RWPE1 (cell line): ENCODE results near the gene TCL1A.
"Not testable (repeated sequence)": the region's sequence is repeated elsewhere in the genome, so short reads cannot be mapped to it uniquely, and the experiment has no call there.

Source experiments
- CTCF ChIA-PET: fragments of 350-600 bp; sonication (Branson Sonifier 250); formaldehyde crosslinking; extraction: SDS; loops from one replicate; lab custom pipeline; 2021; lab: Yijun Ruan, JAX
- POLR2A ChIA-PET: fragments of 400-600 bp; formaldehyde crosslinking; extraction: SDS; loops from one replicate; lab custom pipeline; 2020; ENCODE audit warnings: antibody characterized with exemption; ENCODE audit not compliant: low non-redundant PET; lab: Yijun Ruan, JAX
- DNase-seq: peaks from one replicate; pipeline ENCODE4 v3.0.0; 2012; ENCODE audit warnings: low spot score
- H3K27ac ChIP-seq: fragments of 450-650 bp; 2 replicates; pipeline ENCODE4 v1.5.1; 2017
- TF ChIP-seq, protein P1 (sequence below): fragments of 450-650 bp; conservative IDR thresholded peaks from 2 replicates; pipeline ENCODE4 v1.5.1; 2017; ENCODE audit warnings: low read depth, mild to moderate bottlenecking

TCL1A gene

DNA sequence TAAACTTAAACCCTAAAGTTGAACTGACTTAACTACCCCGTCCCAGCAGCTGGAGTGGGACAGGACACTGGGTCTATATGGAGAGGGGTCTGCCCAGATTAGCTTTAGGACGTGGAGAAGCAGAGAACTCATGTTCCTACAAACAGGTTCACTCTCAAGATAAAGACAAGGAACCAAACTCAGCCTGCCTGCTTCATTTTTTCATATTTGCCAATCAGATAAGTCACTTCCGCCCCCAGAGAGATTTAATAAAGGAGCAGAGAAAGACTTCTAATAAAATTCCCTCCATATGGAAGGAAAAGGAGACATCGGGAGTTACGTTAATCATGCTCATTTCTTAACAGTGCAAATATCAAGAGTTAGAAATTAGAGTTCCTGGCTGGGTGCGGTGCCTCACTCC, 42.2 kb upstream of the TCL1A start:
- TF ChIP-seq, protein P1, sequence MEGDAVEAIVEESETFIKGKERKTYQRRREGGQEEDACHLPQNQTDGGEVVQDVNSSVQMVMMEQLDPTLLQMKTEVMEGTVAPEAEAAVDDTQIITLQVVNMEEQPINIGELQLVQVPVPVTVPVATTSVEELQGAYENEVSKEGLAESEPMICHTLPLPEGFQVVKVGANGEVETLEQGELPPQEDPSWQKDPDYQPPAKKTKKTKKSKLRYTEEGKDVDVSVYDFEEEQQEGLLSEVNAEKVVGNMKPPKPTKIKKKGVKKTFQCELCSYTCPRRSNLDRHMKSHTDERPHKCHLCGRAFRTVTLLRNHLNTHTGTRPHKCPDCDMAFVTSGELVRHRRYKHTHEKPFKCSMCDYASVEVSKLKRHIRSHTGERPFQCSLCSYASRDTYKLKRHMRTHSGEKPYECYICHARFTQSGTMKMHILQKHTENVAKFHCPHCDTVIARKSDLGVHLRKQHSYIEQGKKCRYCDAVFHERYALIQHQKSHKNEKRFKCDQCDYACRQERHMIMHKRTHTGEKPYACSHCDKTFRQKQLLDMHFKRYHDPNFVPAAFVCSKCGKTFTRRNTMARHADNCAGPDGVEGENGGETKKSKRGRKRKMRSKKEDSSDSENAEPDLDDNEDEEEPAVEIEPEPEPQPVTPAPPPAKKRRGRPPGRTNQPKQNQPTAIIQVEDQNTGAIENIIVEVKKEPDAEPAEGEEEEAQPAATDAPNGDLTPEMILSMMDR, result no peak
- CTCF ChIA-PET, result no interaction called here
- no peak for DNase-seq
- no peak overlapping the region for H3K27ac ChIP-seq
- POLR2A ChIA-PET, result no interaction called here

DNA sequence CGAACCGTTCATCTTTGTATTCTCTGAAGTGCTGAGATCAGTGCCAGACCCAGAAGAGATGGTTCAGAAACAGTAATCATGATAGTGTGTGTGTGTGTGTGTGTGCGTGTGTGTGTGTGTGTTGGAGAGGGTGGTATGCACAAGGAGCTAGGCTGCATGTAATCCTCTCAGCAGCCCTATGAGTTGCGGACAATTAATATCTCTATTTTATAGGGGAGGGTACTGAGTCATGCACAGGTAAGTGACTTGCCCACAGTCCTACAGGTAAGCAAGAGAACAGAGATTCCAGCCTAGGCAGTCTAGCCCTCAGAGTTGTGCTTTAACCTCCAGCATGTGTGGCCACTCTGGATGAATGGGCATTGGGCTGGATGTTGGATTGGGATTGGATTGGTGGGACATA, 27.9 kb upstream of the TCL1A start:
- no peak overlapping the region for H3K27ac ChIP-seq
- DNase-seq, result no peak
- POLR2A ChIA-PET, result no interaction called here
- TF ChIP-seq, protein P1, result no peak
- CTCF ChIA-PET, result no interaction called here

DNA sequence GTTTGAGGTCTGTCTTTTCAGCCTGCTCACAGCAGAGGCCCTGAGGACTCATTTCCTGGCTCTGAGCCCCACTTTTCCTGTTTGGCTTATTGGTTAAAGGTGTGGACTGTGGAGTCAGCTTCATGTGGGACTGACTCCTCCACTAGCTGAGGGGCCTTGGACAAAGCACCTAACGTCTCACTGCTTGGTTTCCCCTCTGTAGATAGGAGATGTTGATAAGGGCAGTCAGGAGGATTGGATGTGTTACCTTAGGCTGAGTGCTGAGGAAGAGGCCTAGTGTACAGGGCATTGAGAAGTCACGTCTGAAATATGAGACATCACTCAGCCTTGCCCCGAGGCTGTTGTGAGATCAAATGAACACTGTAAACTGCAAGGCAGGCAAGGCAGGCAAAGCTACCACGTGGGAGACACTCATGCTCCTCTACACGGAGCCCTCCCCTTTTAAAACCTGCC, 27.1 kb upstream of the TCL1A start:
- ChIA-PET CTCF (no interaction called here), POLR2A (no interaction called here)
- DNase-seq, result peak; percentile 69
- TF ChIP-seq, protein P1, result no peak
- H3K27ac ChIP-seq, result no peak overlapping the region

DNA sequence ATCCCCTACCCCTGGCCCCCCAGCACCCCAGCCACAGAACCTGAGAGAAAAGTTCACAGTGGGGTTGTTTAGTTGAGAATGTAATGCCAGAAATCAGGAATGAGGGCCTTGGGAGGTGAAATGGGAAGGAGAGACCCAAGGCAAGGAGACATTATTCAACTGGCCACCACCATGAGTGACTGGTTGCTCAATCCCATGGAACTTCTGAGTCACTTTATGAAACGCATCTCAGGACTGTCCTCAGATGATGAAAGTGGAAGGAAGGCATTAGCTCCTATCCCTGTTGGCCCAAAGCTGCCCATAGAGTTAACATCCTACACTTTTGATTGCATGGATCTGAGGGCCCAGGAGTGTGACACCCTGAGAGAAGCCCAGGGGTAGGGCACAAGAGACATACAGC, 25.4 kb upstream of the TCL1A start:
- POLR2A ChIA-PET, result no interaction called here
- no peak overlapping the region for H3K27ac ChIP-seq
- no peak for DNase-seq
- CTCF ChIA-PET, result no interaction called here
- TF ChIP-seq, protein P1, result no peak

DNA sequence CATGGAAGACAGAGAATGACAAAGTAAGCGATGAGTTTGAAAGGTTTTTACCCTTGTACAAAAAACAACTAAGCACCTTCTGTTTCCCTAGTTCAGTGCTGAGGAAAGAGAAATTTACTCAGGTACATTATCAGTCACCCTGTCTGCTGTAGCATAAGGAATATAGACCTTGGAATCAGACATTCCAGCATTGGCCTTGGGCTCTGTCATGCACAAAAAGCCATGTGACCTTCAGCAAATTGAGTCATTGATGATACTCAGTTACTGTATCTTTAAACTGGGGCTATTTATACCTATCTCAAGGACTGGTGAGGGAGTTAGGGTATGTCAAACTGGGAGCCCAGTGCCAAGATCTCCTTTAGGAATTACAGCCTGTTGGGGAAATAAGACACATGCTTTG, 19.3 kb upstream of the TCL1A start:
- H3K27ac ChIP-seq, result no peak overlapping the region
- TF ChIP-seq, protein P1, result no peak
- DNase-seq, result no peak
- ChIA-PET POLR2A (no interaction called here), CTCF (no interaction called here)

DNA sequence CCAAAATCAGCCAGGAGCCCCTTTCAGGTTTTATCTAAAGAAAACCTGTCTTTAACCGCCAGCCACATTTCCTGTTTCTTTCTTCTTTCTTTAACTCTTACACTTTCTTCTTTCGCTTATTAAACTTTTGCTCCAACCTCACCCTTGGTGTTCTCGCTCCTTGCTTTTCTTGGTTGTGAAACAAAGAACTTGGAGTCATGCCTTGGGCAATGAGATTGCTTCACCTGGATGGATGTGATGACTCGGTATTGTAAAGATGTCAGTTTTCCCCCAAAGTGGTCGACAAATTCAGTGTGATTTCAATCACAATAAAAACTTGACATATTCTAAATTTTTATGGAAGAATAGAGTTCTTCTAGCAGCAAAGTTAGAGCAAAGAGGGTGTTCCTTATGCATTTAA, 16.2 kb upstream of the TCL1A start:
- H3K27ac ChIP-seq, result no peak overlapping the region
- POLR2A ChIA-PET, result no interaction called here
- no peak for DNase-seq
- TF ChIP-seq, protein P1, result no peak
- CTCF ChIA-PET, result no interaction called here

DNA sequence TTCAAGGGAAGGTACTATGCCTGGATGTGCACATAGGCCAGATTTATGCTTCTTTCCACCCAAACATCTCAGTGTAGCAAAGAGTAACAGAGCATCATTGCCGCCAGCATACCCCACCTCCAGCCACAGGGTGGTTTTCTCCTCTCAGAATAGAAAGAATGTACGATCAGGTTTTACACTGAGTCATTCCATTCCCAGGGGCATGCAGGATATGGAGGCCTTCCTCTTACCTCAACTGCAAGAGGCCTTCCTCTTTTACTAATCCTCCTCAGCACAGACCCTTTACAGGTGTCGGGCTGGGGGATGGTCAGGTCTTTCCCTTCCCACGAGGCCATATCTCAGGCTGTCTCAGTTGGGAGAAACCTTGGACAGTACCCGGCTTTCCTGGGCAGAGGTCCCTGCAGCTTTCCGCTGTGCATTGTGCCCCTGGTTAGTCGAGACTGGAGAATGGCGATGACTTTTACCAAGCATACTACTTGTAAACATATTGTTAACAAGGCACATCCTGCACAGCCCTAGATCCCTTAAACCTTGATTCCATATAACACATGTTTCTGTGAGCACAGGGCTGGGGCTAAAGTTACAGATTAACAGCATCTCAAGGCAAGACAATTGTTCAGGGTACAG, 15.6 kb upstream of the TCL1A start:
- POLR2A ChIA-PET, H3K27ac ChIP-seq, DNase-seq, CTCF ChIA-PET: not testable (repeated sequence)
